ENCODE results near the gene R3HDM4. TPM values are rescaled to one million over a fixed set of nuclear protein-coding genes. Genes with fewer than 3 reads are reported as not detected.

Gene R3HDM4
- total and polyA plus RNA-seq, 9 of the 15 experiments (the other 6 are each of a cell fraction or from before 2014, with no cell fraction given): 3.2 to 154 (median 59.0) TPM

DNA sequence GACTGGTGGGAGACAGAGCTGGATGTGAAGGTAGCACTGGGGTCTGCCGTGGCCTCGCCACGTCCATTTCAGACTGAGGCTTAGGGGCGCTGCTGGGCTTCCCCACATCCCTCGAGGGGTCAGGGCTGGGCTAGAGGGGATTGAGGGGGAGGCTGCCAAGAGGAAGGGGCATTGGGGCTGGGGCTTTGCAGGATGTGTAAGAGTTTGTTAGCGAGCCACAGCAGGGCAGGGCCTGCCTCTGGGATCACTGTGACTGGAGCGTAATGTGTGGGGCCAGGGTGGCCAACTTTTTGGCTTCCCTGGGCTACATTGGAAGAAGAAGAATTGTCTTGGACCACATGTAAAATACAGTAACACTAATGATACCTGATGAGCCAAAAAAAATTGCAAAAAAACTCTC is 26.9 kb upstream of the R3HDM4 start:
- no TSS peak for BruUV-seq (replicated peaks)
- WGBS (ENCODE audit: insufficient coverage, low coverage, missing lambda C conversion rate): 95% methylated on average over 7 of the region's 7 CpGs
- FAIRE-seq (no peak), ATAC-seq (no peak), DNase-seq (ENCODE audit: extremely low read depth in 1 of 4, low spot score in 3 of 4) (no peak)
- peaks cover 10% of the 10 kb centered on the region for H3K9me1 ChIP-seq (ENCODE audit: control insufficient read depth, insufficient read depth, low read length)
- H3K27ac ChIP-seq (ENCODE audit: extremely low read depth, low read depth, low read length): no peak overlapping the region
- H3K27me3 ChIP-seq (ENCODE audit: control insufficient read depth in 2 of 2, insufficient read depth in 2 of 2, low read length in 2 of 2): no peaks in the 10 kb centered on the region
- peaks cover 83% of the 10 kb centered on the region for H3K79me2 ChIP-seq (ENCODE audit: control insufficient read depth, insufficient read depth, low read length)
- H3K9me3 ChIP-seq (replicated peaks; ENCODE audit: control insufficient read depth, insufficient read depth, low read depth, low read length): no peaks in the 10 kb centered on the region
- H3K9ac ChIP-seq (ENCODE audit: insufficient read depth in 1 of 2, low read depth in 2 of 2, low read length in 2 of 2): peak overlapping the region in 1 of 2 experiments; percentile 24; a peak in 1 of 4 replicates
- CTCF ChIA-PET (ENCODE audit: low intra/inter-chr PET ratio): no interaction called here
- peaks cover 73% of the 10 kb centered on the region; the same call in 2 of the 3 replicates for H3K36me3 ChIP-seq (ENCODE audit: control insufficient read depth, insufficient read depth, low read length)
- TF ChIP-seq SRSF3 (IDR thresholded peaks at IDR 0.05; ENCODE audit: insufficient read depth, low read length): no peak
- no peak for TF ChIP-seq NFIC (IDR thresholded peaks at IDR 0.05)
- TF ChIP-seq, protein P1, sequence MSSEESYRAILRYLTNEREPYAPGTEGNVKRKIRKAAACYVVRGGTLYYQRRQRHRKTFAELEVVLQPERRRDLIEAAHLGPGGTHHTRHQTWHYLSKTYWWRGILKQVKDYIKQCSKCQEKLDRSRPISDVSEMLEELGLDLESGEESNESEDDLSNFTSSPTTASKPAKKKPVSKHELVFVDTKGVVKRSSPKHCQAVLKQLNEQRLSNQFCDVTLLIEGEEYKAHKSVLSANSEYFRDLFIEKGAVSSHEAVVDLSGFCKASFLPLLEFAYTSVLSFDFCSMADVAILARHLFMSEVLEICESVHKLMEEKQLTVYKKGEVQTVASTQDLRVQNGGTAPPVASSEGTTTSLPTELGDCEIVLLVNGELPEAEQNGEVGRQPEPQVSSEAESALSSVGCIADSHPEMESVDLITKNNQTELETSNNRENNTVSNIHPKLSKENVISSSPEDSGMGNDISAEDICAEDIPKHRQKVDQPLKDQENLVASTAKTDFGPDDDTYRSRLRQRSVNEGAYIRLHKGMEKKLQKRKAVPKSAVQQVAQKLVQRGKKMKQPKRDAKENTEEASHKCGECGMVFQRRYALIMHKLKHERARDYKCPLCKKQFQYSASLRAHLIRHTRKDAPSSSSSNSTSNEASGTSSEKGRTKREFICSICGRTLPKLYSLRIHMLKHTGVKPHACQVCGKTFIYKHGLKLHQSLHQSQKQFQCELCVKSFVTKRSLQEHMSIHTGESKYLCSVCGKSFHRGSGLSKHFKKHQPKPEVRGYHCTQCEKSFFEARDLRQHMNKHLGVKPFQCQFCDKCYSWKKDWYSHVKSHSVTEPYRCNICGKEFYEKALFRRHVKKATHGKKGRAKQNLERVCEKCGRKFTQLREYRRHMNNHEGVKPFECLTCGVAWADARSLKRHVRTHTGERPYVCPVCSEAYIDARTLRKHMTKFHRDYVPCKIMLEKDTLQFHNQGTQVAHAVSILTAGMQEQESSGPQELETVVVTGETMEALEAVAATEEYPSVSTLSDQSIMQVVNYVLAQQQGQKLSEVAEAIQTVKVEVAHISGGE (CRISPR knock-in tag; IDR thresholded peaks at IDR 0.05): no peak
- H4K20me1 ChIP-seq (replicated peaks; ENCODE audit: control insufficient read depth, insufficient read depth, low read length): peaks cover 19% of the 10 kb centered on the region
- in situ Hi-C loops (cut with MboI): no loop called here
- H3K4me2 ChIP-seq (ENCODE audit: insufficient read depth, low read length): no peak overlapping the region
- POLR2A ChIA-PET: interaction anchor here (1.0 to 1.8 kb wide), 4 partner anchors 11 to 88 kb away, joined by 3 to 4 read pairs (median 4); no protein-coding TSS in a partner anchor
- H2AFZ ChIP-seq (ENCODE audit: low read depth, low read length): no peak overlapping the region
- no peak overlapping the region for H3K4me3 ChIP-seq
- intact Hi-C loops (cut with micrococcal nuclease): no loop called here
- peaks cover 13 to 60% of the 10 kb centered on the region in 2 experiments for H3K4me1 ChIP-seq (replicated peaks in 1 of 2; ENCODE audit: control insufficient read depth in 2 of 2, insufficient read depth in 2 of 2, low read length in 2 of 2)

Measured in K562 (cell line).